Activated effector memory CD4-positive, alpha-beta T cell treated with Interleukin-2 at 50 U/mL for 16 hours (primary cell): ENCODE data around the gene RECK.

Source experiments
- DNase-seq: peaks from one replicate; pipeline ENCODE4 v3.0.0-alpha.2; 2020

The RECK gene

DNA sequence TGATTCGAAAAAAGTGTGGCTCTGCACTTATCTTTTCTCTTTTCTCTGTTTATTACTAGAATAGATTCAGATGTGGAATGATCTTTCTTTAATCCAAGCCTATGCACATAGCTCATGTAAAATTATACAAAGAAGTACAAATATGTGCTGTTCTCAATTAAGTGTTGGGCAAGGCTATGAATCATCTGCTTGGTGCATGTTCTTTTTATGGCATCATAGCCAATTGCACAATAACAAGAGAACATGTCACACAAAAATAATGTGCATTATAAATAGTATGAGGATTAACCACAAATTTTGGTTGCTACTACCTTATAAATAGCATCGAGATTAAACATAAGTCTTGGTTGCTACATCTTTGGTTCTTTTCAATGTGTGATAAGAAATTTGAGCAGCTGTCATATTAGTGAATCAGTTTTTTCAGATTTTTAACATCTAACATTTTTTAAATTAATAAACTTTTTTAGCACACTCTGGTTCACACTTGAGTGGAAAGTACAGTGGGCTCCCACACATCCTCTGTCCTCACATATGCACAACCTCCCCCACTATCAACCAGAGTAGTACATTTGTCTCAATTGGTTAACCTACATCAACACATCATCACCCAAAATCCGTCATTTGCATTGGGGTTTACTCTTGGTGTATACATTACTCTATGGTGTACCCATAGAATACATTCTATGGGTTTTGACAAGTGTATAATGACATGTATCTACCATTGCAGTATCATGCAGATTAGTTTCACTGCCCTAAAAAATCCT, 6.8 kb upstream of the RECK start:
- no peak for DNase-seq

DNA sequence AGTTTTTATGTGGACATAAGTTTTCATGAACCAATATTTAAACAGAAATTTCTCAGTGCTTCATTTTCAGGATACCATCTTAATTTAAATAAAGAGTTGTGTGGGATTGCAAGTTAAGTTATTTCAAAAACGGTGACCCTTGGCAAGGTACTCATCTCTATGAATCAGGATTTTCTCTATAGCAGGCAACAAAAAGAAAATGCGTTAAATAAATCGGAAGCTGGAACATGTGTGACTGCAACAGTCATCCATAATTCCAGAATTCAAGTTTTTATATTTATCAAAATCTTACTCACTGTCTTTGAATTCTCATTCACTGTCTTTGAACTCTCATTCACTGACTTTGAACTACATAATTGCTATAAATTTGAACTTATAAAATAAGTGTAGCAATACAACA, 5.8 kb upstream of the RECK start:
- DNase-seq, result no peak

DNA sequence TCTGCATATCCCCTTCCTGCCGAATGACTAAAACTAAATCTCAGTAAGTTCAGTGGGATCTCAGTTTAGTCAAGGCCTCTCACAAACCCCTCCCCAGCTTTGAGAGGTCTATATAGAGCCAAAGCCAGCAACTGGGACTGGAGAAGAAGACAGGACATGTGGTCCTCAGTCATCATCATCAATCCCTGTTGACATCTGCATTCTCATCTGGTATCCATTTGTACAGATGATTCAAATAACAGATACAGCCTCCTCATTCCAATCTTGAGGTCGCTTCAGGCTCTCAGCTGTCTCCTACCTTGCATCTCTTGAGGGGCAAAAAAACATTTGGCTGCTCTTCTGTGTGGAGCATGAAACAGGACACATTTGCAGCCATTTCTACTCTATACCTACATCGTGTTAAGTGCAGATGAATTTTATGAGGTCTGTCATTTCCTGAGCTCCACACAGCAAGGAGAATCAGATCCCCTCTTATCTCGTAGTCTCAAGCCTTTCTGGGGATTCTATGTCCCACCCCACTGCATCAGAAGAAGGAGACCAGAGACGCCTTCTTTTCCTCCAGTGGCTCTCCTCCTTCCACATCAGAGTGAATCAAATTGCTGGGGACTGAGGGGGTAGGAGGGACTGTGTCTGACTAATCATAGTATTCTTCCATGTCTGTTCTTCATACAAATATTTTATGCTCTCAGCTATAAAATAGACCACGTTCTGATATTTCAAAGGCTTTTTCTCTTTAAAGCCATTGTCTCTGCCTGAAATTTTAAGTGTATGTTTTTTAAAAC, 4.7 kb upstream of the RECK start:
- DNase-seq, result no peak

DNA sequence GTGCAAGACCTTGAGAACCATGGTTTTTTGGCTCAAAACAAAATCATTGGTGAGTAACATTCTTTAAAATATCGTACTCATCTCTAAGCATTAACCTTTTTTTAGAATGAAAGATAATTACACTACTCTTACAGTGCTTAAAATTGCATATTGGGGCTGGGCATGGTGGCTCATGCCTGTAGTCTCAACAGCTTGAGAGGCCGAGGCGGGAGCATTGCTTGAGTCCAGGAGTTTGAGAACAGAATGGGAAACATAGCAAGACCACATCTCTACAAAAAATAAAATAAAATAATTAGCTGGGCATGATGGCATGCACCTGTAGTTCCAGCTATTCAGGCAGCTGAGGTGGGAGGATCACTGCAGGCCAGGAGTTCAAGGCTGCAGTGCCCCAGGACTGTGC, 2.9 kb upstream of the RECK start:
- DNase-seq, result no peak

- no peak for DNase-seq
Observed at GRCh38 chr9:36034234-36034633, 2.5 kb upstream of the RECK start.

GRCh38 chr9:36035006-36035405, 1.7 kb upstream of the RECK start:
- no peak for DNase-seq

DNA sequence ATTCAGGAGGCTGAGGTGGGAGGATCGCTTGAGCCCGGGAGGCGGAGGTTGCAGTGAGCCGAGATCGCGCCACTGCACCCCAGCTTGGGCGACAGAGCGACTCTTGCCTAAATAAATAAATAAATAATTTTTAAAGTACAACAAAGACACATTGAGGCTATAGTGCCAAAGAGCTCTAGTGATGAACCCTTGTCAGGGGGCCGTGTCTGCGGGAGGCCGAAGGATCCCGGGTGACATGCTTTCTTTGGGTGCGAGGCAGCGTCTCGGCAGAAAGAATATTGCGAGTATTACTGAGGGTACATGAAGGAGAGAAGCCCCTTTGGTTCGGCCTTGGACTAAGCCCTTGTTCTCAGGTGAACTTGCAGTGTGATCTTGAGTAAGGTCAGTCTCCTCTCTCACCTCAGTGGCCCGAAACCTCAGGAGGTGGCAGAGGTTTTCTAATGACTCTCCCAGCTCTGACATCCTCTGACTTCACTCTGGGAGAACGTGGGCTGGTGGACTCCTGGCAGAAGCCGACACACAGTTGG, 397 bp upstream of the RECK start:
- no peak for DNase-seq

DNA sequence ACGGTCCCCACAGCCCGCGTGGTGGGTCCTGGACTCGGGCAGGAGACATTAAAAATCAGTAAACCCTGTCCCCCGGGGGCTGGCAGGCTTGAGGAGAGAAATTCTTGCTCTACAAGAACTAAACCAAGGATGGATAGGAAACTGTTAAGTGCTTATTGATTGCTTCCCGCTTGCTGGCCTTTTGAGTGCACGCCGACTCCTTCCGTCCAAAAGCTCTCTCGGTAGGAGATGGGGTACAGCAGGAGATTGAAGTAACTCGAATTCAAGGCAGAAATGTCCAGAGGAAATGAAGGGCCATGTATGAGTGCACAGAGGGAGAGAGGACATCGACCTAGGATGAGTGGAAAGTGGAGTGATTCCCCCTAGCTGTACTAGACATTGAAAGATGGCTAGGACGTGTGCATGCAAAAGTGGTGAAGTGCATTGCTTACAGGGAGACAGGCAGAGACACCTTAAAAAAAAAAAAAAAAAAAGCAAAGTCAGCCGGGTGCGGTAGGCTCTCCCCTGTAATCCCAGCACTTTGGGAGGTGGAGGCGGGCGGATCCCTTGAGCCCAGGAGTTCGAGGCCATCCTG, 923 bp downstream of the RECK start:
- DNase-seq, result no peak

- DNase-seq, result no peak
Observed at GRCh38 chr9:36039121-36039520, 2.4 kb downstream of the RECK start.

DNA sequence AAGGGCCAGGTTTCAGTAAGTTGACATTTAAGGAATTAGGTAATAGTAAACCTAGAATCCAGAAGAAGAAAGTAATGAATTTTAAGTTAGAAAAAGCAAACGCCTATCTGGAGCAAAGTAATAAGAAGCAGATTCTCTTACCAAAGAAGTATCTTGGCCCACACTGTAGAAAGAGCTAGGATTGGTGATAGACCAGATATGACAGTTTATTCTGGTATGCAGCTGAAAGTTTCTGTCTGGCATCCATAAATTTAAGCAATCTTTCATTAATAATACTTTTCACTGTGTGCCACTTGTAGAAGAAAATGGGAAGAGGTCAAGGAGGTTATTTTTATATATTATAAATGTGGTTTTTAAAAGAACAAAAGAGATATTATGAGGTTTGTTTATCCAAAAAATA, 3.0 kb downstream of the RECK start:
- no peak for DNase-seq

- DNase-seq, result no peak
Observed at GRCh38 chr9:36040271-36040925, 3.7 kb downstream of the RECK start.

DNA sequence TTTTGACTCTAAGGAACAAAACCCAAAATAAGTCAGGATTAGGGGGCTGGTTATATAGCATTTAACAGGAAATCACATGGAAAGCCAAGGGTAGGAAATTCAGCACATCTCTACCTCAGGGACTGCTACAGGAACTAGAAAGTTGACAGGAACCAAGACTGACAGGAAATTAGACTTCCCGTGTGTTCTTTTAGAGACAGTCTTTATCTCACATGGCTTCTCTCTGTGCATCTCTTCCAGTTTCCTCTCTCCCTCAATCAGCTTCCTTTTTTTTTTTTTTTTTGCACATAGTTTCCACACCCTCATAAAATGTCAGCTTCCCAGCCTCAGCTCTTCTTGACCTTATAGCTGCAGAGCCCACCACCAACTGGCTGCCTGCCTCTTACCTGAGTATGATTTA, 4.8 kb downstream of the RECK start:
- no peak for DNase-seq

GRCh38 chr9:36045610-36046009, 8.9 kb downstream of the RECK start:
- DNase-seq, result no peak

GRCh38 chr9:36046923-36047322, 10.2 kb downstream of the RECK start:
- no peak for DNase-seq

DNA sequence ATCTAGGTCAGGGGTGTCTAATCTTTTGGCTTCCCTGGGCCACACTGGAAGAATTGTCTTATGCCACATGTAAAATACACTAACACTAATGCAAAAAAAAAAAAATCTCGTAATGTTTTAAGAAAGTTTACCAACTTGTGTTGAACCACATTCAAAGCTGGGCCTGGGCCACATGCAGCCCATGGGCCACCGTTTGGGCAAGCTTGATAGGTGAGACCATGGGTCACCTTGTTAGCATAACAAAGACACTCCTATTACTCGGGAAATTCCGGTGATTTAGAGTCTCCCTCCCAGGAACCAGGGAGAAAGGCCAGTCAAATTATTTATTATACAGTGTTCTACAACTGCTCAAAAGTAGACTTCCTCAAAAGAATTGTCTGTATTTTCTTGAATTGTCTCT, 12.7 kb downstream of the RECK start:
- DNase-seq, result no peak

- no peak for DNase-seq
Observed at GRCh38 chr9:36050476-36050875, 13.8 kb downstream of the RECK start.

DNA sequence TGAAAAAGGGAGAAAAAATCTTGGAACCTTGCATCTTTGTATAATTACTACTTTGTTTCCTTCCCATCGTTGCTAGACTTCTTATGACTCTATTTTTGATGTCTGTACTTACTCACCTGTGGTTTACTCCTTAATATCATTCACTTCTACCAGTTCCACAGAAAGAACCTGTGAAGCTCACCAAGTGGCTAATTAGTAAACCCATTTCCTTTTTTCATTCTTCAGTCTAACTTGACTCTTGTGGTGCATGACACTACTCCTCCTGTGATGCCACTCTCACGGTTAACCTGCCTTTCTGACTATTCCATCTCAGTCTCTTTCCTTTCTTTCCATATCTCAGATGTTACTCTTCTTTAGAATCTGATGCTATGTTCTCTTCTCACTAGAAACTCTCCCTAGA, 14.6 kb downstream of the RECK start:
- no peak for DNase-seq

GRCh38 chr9:36053971-36054370, 17.3 kb downstream of the RECK start:
- DNase-seq, result no peak

DNA sequence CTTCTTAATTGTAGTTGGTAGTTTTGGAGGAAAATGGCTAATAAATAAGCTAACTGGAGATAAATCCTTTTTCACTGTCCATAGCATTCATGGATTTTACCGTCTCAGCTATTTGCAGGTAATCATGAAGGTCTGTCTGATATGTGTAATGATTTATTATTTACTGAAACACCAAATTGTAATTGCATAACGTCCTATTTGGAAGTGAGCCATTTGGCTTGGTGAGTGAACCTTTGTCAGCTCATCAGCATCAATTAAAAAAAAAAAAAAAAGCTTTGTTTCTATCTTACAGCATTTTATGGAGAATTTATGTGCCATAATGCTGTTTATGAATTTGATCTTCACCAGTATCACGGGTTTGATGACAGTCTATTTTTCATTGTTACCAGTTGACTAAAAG, 20.2 kb downstream of the RECK start:
- no peak for DNase-seq

GRCh38 chr9:36063804-36064447, 27.2 kb downstream of the RECK start:
- DNase-seq, result no peak

DNA sequence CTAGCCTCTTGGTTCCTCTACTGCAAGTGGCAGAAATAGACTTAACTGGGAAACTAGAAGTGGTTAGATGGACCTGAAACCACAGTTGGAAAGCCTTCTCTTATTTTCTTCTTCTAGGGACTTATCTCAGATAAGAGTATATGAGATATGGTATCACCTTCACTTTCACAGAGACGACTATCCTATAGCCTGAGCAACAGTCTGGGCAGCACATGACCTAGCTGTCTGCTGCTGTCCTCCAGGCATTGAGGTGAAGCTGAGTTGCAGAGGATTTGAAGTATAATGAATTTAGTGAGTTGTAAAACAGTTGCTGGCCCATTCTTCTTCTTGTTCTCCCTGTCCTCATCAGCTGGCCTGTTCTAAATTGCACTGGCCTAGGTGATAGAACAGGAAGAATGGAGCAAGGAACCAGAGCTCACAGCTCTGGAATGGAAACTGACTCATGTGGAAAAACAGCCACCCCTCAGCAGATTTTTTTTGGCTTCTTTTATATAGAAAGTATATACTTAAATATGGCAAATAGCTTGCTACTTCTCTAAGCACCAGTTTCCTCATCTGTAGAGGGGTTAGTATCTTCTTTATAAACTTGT, 27.8 kb downstream of the RECK start:
- DNase-seq, result no peak

GRCh38 chr9:36074055-36074454, 37.3 kb downstream of the RECK start:
- no peak for DNase-seq
